Fibroblast of pulmonary artery (primary cell): ENCODE results near the gene ACADS.

ENCODE experiments used
- DNase-seq: peaks from one replicate; pipeline ENCODE4 v3.0.0-alpha.2; 2010; ENCODE audit warnings: low read depth
- H3K4me3 ChIP-seq: replicated peaks from 2 replicates; pipeline ENCODE4 v1.5.1; 2011; ENCODE audit warnings: low read depth, mild to moderate bottlenecking, control low read depth, low read length, moderate library complexity
- CTCF ChIP-seq: IDR thresholded peaks from 2 replicates; pipeline ENCODE4 v1.5.1; 2011; ENCODE audit warnings: mild to moderate bottlenecking, control low read depth, low read length, inconsistent platforms; ENCODE audit errors: missing control alignments

ACADS gene

GRCh38 chr12:120784804-120785203 is 59.2 kb downstream of the ACADS start:
- no peak for TF ChIP-seq CTCF
- no peak for DNase-seq

GRCh38 chr12:120787889-120788288 is 62.3 kb downstream of the ACADS start:
- DNase-seq: no peak
- no peak for TF ChIP-seq CTCF
- no peak overlapping the region for H3K4me3 ChIP-seq

More at GRCh38 chr12:120784804-120785203, 59.2 kb downstream of the ACADS start:
- H3K4me3 ChIP-seq: no peak overlapping the region
